Measurements from ENCODE around the gene ERC2.

- TF ChIP-seq EZH2 (IDR thresholded peaks at IDR 0.05; ENCODE audit: low read length, missing control alignments) = no peak
- TF ChIP-seq, protein P1, sequence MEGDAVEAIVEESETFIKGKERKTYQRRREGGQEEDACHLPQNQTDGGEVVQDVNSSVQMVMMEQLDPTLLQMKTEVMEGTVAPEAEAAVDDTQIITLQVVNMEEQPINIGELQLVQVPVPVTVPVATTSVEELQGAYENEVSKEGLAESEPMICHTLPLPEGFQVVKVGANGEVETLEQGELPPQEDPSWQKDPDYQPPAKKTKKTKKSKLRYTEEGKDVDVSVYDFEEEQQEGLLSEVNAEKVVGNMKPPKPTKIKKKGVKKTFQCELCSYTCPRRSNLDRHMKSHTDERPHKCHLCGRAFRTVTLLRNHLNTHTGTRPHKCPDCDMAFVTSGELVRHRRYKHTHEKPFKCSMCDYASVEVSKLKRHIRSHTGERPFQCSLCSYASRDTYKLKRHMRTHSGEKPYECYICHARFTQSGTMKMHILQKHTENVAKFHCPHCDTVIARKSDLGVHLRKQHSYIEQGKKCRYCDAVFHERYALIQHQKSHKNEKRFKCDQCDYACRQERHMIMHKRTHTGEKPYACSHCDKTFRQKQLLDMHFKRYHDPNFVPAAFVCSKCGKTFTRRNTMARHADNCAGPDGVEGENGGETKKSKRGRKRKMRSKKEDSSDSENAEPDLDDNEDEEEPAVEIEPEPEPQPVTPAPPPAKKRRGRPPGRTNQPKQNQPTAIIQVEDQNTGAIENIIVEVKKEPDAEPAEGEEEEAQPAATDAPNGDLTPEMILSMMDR (conservative IDR thresholded peaks at IDR 0.05 in 1 of 2, IDR thresholded peaks at IDR 0.05 in 1 of 2; ENCODE audit: low read depth in 1 of 2, low read length in 2 of 2) = no peak
Observed at GRCh38 chr3:55792009-55792408, 676.3 kb downstream of the ERC2 start.

All from fibroblast of lung (primary cell).